OCI-LY1 (cell line): ENCODE results near the gene IGFALS.

ENCODE experiments used
- EZH2 ChIP-seq: fragments of 200-600 bp; sonication (generic), shearing (Covaris generic); IDR thresholded peaks from 2 replicates; pipeline ENCODE4 v1.8.0; 2017; ENCODE audit warnings: borderline replicate concordance, mixed run types, mild to moderate bottlenecking, antibody characterized with exemption, low read length, moderate library complexity, mixed read lengths
- TF ChIP-seq, protein P1 (sequence below): fragments of 200-600 bp; sonication (generic), shearing (Covaris generic); IDR thresholded peaks from 2 replicates; pipeline ENCODE4 v1.5.1; 2017; ENCODE audit warnings: mild to moderate bottlenecking, antibody characterized with exemption, low read length, moderate library complexity, mixed read lengths

DNA sequence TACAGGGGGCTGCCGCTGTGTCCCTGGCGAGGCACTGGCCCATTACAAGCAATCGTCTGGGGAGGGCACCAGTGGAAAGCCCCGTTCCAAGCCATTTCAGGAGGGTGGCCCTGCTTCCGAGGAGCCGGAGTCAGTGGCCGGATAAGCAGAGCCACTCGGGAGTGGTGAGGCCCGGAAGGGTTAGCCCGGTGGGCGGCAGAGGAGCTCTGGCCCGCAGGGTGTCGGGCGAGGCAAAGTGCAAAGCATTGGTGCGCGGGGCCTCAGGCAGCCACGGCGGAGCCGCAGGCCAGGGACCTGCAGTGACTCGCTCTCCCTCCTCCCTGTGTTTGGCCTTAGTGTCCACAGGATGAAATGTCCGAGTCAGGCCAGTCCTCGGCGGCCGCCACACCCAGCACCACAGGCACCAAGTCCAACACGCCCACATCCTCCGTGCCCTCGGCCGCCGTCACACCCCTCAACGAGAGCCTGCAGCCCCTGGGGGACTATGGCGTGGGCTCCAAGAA lies 46.8 kb downstream of the IGFALS start:
- TF ChIP-seq, protein P1, sequence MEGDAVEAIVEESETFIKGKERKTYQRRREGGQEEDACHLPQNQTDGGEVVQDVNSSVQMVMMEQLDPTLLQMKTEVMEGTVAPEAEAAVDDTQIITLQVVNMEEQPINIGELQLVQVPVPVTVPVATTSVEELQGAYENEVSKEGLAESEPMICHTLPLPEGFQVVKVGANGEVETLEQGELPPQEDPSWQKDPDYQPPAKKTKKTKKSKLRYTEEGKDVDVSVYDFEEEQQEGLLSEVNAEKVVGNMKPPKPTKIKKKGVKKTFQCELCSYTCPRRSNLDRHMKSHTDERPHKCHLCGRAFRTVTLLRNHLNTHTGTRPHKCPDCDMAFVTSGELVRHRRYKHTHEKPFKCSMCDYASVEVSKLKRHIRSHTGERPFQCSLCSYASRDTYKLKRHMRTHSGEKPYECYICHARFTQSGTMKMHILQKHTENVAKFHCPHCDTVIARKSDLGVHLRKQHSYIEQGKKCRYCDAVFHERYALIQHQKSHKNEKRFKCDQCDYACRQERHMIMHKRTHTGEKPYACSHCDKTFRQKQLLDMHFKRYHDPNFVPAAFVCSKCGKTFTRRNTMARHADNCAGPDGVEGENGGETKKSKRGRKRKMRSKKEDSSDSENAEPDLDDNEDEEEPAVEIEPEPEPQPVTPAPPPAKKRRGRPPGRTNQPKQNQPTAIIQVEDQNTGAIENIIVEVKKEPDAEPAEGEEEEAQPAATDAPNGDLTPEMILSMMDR = no peak
- TF ChIP-seq EZH2 = no peak
